Kidney (tissue), 14 donors: ENCODE results near the gene BMX. TPM values are rescaled to one million over a fixed set of nuclear protein-coding genes. Genes with fewer than 3 reads are reported as not detected.

Source experiments
- DNase-seq, 5 donors: peaks; one replicate each; pipeline ENCODE4 v3.0.0-alpha.2; 2013 to 2020
- FAIRE-seq: peaks from 2 replicates; lab custom pipeline; 2012; peaks lifted over from hg19 to GRCh38; lab: Jason Lieb, UNC
- H3K27ac ChIP-seq, 2 donors: one replicate each; pipeline ENCODE4 v1.7.0; 2013; ENCODE audit warnings: low read depth in 2 of 2, low read length in 2 of 2, inconsistent platforms in 1 of 2
- H3K27me3 ChIP-seq: one replicate; pipeline ENCODE4 v1.7.1; 2013; ENCODE audit warnings: low read length, inconsistent platforms; ENCODE audit not compliant: control insufficient read depth, insufficient read depth
- H3K36me3 ChIP-seq, 3 donors: one replicate each; pipeline versions ENCODE4 v1.7.0 to v1.7.1; 2013; ENCODE audit warnings: low read length in 3 of 3, control low read depth in 1 of 3, inconsistent platforms in 1 of 3; ENCODE audit not compliant: insufficient read depth in 3 of 3, control insufficient read depth in 2 of 3
- H3K4me1 ChIP-seq, 3 donors: one replicate each; pipeline versions ENCODE4 v1.7.0 to v1.7.1; 2013; ENCODE audit warnings: low read length in 3 of 3, inconsistent platforms in 1 of 3, low read depth in 1 of 3; ENCODE audit not compliant: control insufficient read depth in 2 of 3, insufficient read depth in 2 of 3
- H3K4me3 ChIP-seq, 3 donors: one replicate each; pipeline versions ENCODE4 v1.7.0 to v1.8.1; 2013; ENCODE audit warnings: low read length in 3 of 3, control low read depth in 1 of 3, inconsistent platforms in 1 of 3
- H3K9ac ChIP-seq, 3 donors: one replicate each; pipeline versions ENCODE4 v1.7.0 to v1.7.1; 2013; ENCODE audit warnings: low read length in 3 of 3, control low read depth in 1 of 3, inconsistent platforms in 1 of 3
- H3K9me3 ChIP-seq, 3 donors: one replicate each; pipeline versions ENCODE4 v1.7.0 to v1.7.1; 2013; ENCODE audit warnings: low read length in 3 of 3, control low read depth in 1 of 3, inconsistent platforms in 1 of 3; ENCODE audit not compliant: control insufficient read depth in 2 of 3, insufficient read depth in 1 of 3
- intact Hi-C: fragments of 100-400 bp; cut with DNase I; formaldehyde crosslinking; loops from one replicate; pipeline ENCODE4 v1.11.1; 2022
- polyA plus RNA-seq: library from polyadenylated mRNA; stranded (reverse); fragments of 350-450 nt; fragmentation: Illumina TruSeq; extraction: RNeasy Lipid Tissue Mini Kit (QIAGEN cat#74804); gene quantifications from one replicate; pipeline ENCODE4 v1.2.3, GENCODE V29; 2014; ENCODE audit warnings: low read depth, low replicate concordance; ENCODE audit not compliant: insufficient read depth
- total RNA-seq: library from RNA; stranded (reverse); fragmentation: NEBNext Ultra II Directional; extraction: Animal tissue kit (Norgen Biotek cat#: 25700); gene quantifications from one replicate; pipeline ENCODE4 v1.2.1, GENCODE V29; 2021
- TF ChIP-seq, protein P1 (sequence below): IDR thresholded peaks from 3 replicates; pipeline ENCODE4 v1.5.1; 2012; ENCODE audit warnings: mild to moderate bottlenecking, moderate library complexity, borderline replicate concordance; ENCODE audit not compliant: insufficient read depth; ENCODE audit errors: extremely low read depth
- donor health status: control.
- donor health status: control.
- donor health status: control.
- donor health status: control.
- donor health status: control.
- donor health status: DM: yes; HTN: yes; CAD: no.
- donor health status: Normal renal cell carcinoma (clear cell type).

BMX gene
- total and polyA plus RNA-seq, 2 donors from 2014 or later = 1.4 TPM; not detected in 1

GRCh38 chrX:15598026-15598425, 97.4 kb downstream of the BMX start:
- Histone ChIP-seq H3K27me3 (peaks cover 14% of the 10 kb centered on the region), H3K4me1 (no peaks in the 10 kb centered on the region), H3K27ac (no peak overlapping the region), H3K4me3 (peak overlapping the region in 2 of 3 donors; percentile 45 to 56), H3K36me3 (no peaks in the 10 kb centered on the region), H3K9me3 (no peaks in the 10 kb centered on the region), H3K9ac (no peak overlapping the region)
- intact Hi-C loops = no loop called here
- TF ChIP-seq, protein P1, sequence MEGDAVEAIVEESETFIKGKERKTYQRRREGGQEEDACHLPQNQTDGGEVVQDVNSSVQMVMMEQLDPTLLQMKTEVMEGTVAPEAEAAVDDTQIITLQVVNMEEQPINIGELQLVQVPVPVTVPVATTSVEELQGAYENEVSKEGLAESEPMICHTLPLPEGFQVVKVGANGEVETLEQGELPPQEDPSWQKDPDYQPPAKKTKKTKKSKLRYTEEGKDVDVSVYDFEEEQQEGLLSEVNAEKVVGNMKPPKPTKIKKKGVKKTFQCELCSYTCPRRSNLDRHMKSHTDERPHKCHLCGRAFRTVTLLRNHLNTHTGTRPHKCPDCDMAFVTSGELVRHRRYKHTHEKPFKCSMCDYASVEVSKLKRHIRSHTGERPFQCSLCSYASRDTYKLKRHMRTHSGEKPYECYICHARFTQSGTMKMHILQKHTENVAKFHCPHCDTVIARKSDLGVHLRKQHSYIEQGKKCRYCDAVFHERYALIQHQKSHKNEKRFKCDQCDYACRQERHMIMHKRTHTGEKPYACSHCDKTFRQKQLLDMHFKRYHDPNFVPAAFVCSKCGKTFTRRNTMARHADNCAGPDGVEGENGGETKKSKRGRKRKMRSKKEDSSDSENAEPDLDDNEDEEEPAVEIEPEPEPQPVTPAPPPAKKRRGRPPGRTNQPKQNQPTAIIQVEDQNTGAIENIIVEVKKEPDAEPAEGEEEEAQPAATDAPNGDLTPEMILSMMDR = no peak
- FAIRE-seq (no peak), DNase-seq (no peak)

DNA sequence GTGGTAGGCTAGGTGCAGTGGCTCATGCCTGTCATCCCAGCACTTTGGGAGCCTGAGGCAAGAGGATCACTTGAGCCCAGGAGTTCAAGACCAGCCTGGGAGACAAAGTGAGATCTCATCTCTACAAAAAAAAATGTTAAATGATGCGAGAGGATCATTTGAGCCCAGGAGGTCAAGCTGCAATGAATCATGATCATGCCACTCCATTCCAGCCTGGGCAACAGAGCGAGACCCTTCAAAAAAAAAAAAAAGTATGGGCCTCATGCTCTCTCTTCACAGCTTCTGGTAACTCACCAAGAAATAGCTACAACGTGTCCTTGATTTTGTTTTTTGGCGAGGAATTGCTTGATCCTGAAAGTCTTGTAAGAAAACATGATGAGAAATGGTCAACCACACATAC, 98.9 kb downstream of the BMX start:
- Histone ChIP-seq H3K27ac (peak overlapping the region in 1 of 2 donors; percentile 28), H3K9ac (no peak overlapping the region), H3K4me1 (no peaks in the 10 kb centered on the region), H3K27me3 (peaks cover 14% of the 10 kb centered on the region), H3K9me3 (no peaks in the 10 kb centered on the region), H3K36me3 (no peaks in the 10 kb centered on the region), H3K4me3 (peak overlapping the region in 2 of 3 donors; percentile 34 to 64)
- FAIRE-seq (no peak), DNase-seq (no peak)
- intact Hi-C loops = no loop called here
- TF ChIP-seq, protein P1 = no peak

DNA sequence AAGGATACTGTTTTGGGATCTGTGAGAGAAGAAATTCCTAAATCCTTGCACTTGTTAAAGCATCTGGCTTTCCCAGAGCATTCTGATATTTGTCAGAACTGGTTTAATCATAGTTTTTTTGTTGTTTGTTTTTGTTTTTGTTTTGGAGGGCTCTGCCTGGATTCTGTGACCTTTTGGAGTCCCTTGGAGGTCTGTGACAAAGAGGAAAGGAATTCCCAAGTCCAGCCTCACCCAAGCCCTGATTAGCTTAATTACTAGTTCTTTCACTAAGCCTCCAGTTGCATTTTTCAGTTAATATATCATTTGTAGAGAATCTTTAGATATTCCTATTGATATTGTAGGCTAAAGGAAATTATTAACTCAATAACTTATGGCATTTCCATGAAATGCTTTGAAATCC, 99.4 kb downstream of the BMX start:
- peak overlapping the region; percentile 47 to 57 for H3K27ac ChIP-seq

More for the DNA sequence above, 99.4 kb downstream of the BMX start:
- no peak for DNase-seq
- Histone ChIP-seq H3K4me1 (no peaks in the 10 kb centered on the region), H3K9ac (no peak overlapping the region), H3K4me3 (peak overlapping the region in 2 of 3 donors; percentile 58 to 64), H3K9me3 (no peaks in the 10 kb centered on the region), H3K36me3 (no peaks in the 10 kb centered on the region), H3K27me3 (peaks cover 14% of the 10 kb centered on the region)
- peak; percentile 11 for FAIRE-seq
- intact Hi-C loops = no loop called here
- TF ChIP-seq, protein P1 = no peak
